Right lobe of liver (tissue), 4 donors: ENCODE results near the gene SOWAHA.

Source experiments
- CTCF ChIP-seq, 4 donors: fragments of 200-600 bp in 3 of 4; fragments of 450-650 bp in 1 of 4; IDR thresholded peaks; one replicate each; pipeline versions ENCODE4 v1.5.1 to v1.8.0; 2016 to 2022; ENCODE audit warnings: antibody characterized with exemption in 4 of 4, mild to moderate bottlenecking in 2 of 4
- POLR2A ChIP-seq: fragments of 450-650 bp; IDR thresholded peaks from one replicate; pipeline ENCODE4 v1.6.1; 2017; ENCODE audit warnings: antibody characterized with exemption, mild to moderate bottlenecking
- donor health status: DM: no; HTN: no; CAD: no.
- donor health status: DM: no; HTN: no; CAD: no.
- donor health status: DM: no; HTN: yes; CAD: no.

DNA sequence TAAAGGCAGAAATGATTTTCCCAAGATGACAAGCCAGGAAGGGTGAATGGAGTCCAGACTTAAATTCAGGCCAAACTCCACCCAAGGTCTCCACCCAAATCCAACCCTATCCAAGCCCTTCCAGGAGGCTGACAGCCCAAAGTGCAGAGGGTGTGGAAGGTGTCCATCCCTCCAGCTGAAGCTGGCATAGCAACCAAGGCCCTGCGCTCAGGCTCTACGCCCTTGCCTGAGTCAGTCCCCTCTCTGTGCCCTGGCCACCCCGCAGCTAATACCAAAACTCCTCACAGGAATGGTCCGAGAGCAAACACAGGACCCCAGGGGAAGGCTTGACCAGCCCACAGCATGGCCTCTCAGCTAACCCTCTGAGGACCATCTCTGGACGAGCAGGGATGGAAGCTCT lies 38.2 kb upstream of the SOWAHA start:
- TF ChIP-seq CTCF (IDR thresholded peaks at IDR 0.05) (no peak), POLR2A (no peak)
